Peyer's patch (tissue), 4 donors: ENCODE data around the gene RIC8B. TPM values are rescaled to one million over a fixed set of nuclear protein-coding genes. Genes with fewer than 3 reads are reported as not detected.
A peak's percentile ranks its signal among the peaks of the same experiment; 100 is the strongest.

Source experiments
- DNase-seq, 3 donors: peaks; one replicate each; pipeline ENCODE4 v3.0.0-alpha.2; 2017 to 2019
- H3K27ac ChIP-seq, 4 donors: fragments of 200-600 bp; sonication (generic); one replicate each; pipeline ENCODE4 v1.5.1; 2016 to 2019
- H3K27me3 ChIP-seq, 2 donors: fragments of 200-600 bp; sonication (generic); one replicate each; pipeline ENCODE4 v1.5.1; 2019
- H3K36me3 ChIP-seq, 3 donors: fragments of 200-600 bp; sonication (generic); one replicate each; pipeline ENCODE4 v1.5.1; 2016 to 2019
- H3K4me1 ChIP-seq, 4 donors: fragments of 200-600 bp; sonication (generic); one replicate each; pipeline ENCODE4 v1.5.1; 2016 to 2019
- H3K4me3 ChIP-seq, 4 donors: fragments of 200-600 bp; sonication (generic); 1 replicate in 3 of 4; 2 replicates in 1 of 4; pipeline ENCODE4 v1.5.1; 2016 to 2019; ENCODE audit warnings: mild to moderate bottlenecking in 1 of 4
- H3K9me3 ChIP-seq, 4 donors: fragments of 200-600 bp; sonication (generic); one replicate each; pipeline ENCODE4 v1.5.1; 2016 to 2019; ENCODE audit warnings: mild to moderate bottlenecking in 1 of 4
- CTCF ChIP-seq, 6 experiments: fragments of 450-650 bp in 4 of 6; fragments of 200-600 bp in 2 of 6; sonication (generic) in 1 of 6; IDR thresholded peaks; one replicate each; pipeline ENCODE4 v1.5.1; 2017 to 2019; ENCODE audit warnings: antibody characterized with exemption in 6 of 6, mild to moderate bottlenecking in 3 of 6, moderate library complexity in 1 of 6
- POLR2A ChIP-seq, 2 donors: fragments of 450-650 bp; IDR thresholded peaks; one replicate each; pipeline ENCODE4 v1.5.1; 2017; ENCODE audit warnings: antibody characterized with exemption in 2 of 2, mild to moderate bottlenecking in 2 of 2, moderate library complexity in 2 of 2
- total RNA-seq, 4 donors: library from RNA; depleted of rRNA; stranded (reverse); fragments of >200 nt; gene quantifications; one replicate each; pipeline ENCODE4 v1.1.0, GENCODE V29; 2016

The RIC8B gene
- total RNA-seq, 4 donors from 2014 or later, result 9.5 to 23.1 (median 16.2) TPM

- H3K27ac ChIP-seq, result no peak overlapping the region
- no peak for DNase-seq
- H3K9me3 ChIP-seq, result no peaks in the 10 kb centered on the region
- no peaks in the 10 kb centered on the region for H3K36me3 ChIP-seq
- H3K27me3 ChIP-seq, result no peaks in the 10 kb centered on the region
- H3K4me3 ChIP-seq, result no peak overlapping the region
- TF ChIP-seq CTCF (IDR thresholded peaks at IDR 0.05), result no peak
- no peak for TF ChIP-seq POLR2A (IDR thresholded peaks at IDR 0.05)
- H3K4me1 ChIP-seq, result no peaks in the 10 kb centered on the region
Measured at GRCh38 chr12:106767954-106768822, 6.3 kb upstream of the RIC8B start.

GRCh38 chr12:106769078-106769477 is 5.4 kb upstream of the RIC8B start:
- no peak for TF ChIP-seq CTCF (IDR thresholded peaks at IDR 0.05)
- H3K27me3 ChIP-seq, result no peaks in the 10 kb centered on the region
- H3K36me3 ChIP-seq, result no peaks in the 10 kb centered on the region
- no peaks in the 10 kb centered on the region for H3K9me3 ChIP-seq
- H3K4me3 ChIP-seq, result no peak overlapping the region
- DNase-seq, result no peak
- no peak overlapping the region for H3K27ac ChIP-seq
- no peaks in the 10 kb centered on the region for H3K4me1 ChIP-seq

GRCh38 chr12:106769546-106769945 is 4.9 kb upstream of the RIC8B start:
- Histone ChIP-seq H3K36me3 (no peaks in the 10 kb centered on the region), H3K9me3 (no peaks in the 10 kb centered on the region), H3K27ac (no peak overlapping the region), H3K4me3 (no peak overlapping the region), H3K4me1 (no peaks in the 10 kb centered on the region), H3K27me3 (no peaks in the 10 kb centered on the region)
- DNase-seq, result no peak
- no peak for TF ChIP-seq POLR2A (IDR thresholded peaks at IDR 0.05)
- no peak for TF ChIP-seq CTCF (IDR thresholded peaks at IDR 0.05)

- H3K27me3 ChIP-seq, result no peaks in the 10 kb centered on the region
Measured at GRCh38 chr12:106771425-106771824, 3.1 kb upstream of the RIC8B start.

GRCh38 chr12:106773286-106774004 is 1.0 kb upstream of the RIC8B start:
- Histone ChIP-seq H3K36me3 (no peaks in the 10 kb centered on the region), H3K4me3 (peak overlapping the region; percentile 90 to 93 (median 91)), H3K27me3 (no peaks in the 10 kb centered on the region), H3K27ac (peak overlapping the region; percentile 78 to 94 (median 90)), H3K9me3 (no peaks in the 10 kb centered on the region), H3K4me1 (peaks cover 0 to 18% (median 0%) of the 10 kb centered on the region in 4 donors)
- no peak for DNase-seq
- no peak for TF ChIP-seq CTCF (IDR thresholded peaks at IDR 0.05)
- TF ChIP-seq POLR2A (IDR thresholded peaks at IDR 0.05), result no peak

More at GRCh38 chr12:106771425-106771824, 3.1 kb upstream of the RIC8B start:
- no peaks in the 10 kb centered on the region for H3K9me3 ChIP-seq
- H3K4me1 ChIP-seq, result peaks cover 0 to 14% (median 0%) of the 10 kb centered on the region in 4 donors
- H3K4me3 ChIP-seq, result no peak overlapping the region
- no peak for TF ChIP-seq CTCF (IDR thresholded peaks at IDR 0.05)
- no peak for TF ChIP-seq POLR2A (IDR thresholded peaks at IDR 0.05)
- no peaks in the 10 kb centered on the region for H3K36me3 ChIP-seq
- H3K27ac ChIP-seq, result no peak overlapping the region
- no peak for DNase-seq
